ENCODE results near the gene TMEM138. TPM values are rescaled to one million over a fixed set of nuclear protein-coding genes. Genes with fewer than 3 reads are reported as not detected.

TMEM138 gene
- total RNA-seq, 2 donors from 2014 or later = 15.8 to 35.3 TPM

DNA sequence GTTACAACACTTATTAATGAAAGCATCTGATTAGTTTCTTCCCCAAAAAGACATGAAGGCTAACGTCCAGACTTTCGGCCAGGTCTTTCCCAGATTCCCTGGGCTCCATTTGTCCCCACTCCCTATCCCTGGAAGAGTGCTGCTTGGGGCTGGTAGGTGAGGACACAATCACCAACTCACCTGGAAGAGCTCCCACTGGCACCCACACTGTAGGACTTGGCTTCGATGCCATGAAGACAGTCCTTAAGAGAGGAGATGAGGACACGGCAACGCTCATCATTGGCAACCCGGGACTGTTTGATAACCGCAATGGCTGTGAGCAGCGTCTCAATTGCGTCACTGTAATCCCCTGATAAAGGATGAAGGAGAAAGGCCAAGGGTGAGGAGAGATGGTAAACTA is 49.4 kb downstream of the TMEM138 start:
- Histone ChIP-seq H3K36me3 (replicated peaks in 1 of 2; ENCODE audit: insufficient read depth in 1 of 2, low read depth in 2 of 2) (peaks cover 37 to 53% of the 10 kb centered on the region in 2 donors), H3K4me1 (peaks cover 13% of the 10 kb centered on the region), H3K4me3 (no peak overlapping the region), H3K9me3 (no peaks in the 10 kb centered on the region), H3K27ac (no peak overlapping the region), H3K27me3 (no peaks in the 10 kb centered on the region)
- TF ChIP-seq POLR2A (IDR thresholded peaks at IDR 0.05) = no peak
- TF ChIP-seq, protein P1, sequence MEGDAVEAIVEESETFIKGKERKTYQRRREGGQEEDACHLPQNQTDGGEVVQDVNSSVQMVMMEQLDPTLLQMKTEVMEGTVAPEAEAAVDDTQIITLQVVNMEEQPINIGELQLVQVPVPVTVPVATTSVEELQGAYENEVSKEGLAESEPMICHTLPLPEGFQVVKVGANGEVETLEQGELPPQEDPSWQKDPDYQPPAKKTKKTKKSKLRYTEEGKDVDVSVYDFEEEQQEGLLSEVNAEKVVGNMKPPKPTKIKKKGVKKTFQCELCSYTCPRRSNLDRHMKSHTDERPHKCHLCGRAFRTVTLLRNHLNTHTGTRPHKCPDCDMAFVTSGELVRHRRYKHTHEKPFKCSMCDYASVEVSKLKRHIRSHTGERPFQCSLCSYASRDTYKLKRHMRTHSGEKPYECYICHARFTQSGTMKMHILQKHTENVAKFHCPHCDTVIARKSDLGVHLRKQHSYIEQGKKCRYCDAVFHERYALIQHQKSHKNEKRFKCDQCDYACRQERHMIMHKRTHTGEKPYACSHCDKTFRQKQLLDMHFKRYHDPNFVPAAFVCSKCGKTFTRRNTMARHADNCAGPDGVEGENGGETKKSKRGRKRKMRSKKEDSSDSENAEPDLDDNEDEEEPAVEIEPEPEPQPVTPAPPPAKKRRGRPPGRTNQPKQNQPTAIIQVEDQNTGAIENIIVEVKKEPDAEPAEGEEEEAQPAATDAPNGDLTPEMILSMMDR (IDR thresholded peaks at IDR 0.05) = no peak
- intact Hi-C loops (cut with DNase I) = no loop called here
- no peak for DNase-seq
- no peak for ATAC-seq
- 79 to 83% methylated on average over 6 to 9 of the region's 9 CpGs for WGBS, 2 donors

DNA sequence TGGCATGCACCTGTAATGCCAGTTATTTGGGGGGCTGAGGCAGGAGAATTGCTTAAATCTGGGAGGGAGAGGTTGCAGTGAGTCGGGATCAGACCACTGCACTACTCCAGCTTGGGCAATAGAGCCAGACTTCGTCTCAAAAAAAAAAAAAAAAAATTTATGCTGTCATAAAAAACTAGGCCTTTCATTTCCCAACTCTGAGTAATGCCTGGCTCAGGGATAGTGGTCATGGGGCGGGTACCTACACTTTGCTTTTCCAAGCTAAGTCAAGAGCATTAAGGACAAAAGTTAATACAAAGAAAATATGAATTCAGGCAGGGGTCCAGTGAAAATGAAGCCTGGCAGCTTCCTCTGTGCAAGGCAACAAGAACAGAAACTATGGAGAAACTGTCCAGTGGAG is 51.3 kb downstream of the TMEM138 start:
- 84 to 88% methylated on average over 3 of the region's 3 CpGs for WGBS, 2 donors
- DNase-seq = no peak
- intact Hi-C loops (cut with DNase I) = no loop called here
- Histone ChIP-seq H3K27me3 (no peaks in the 10 kb centered on the region), H3K4me3 (no peak overlapping the region), H3K4me1 (peaks cover 18% of the 10 kb centered on the region), H3K36me3 (replicated peaks in 1 of 2; ENCODE audit: insufficient read depth in 1 of 2, low read depth in 2 of 2) (peaks cover 37 to 55% of the 10 kb centered on the region in 2 donors), H3K9me3 (no peaks in the 10 kb centered on the region), H3K27ac (no peak overlapping the region)
- no peak for ATAC-seq
- TF ChIP-seq, protein P1 (IDR thresholded peaks at IDR 0.05) = no peak
- TF ChIP-seq POLR2A (IDR thresholded peaks at IDR 0.05) = no peak

DNA sequence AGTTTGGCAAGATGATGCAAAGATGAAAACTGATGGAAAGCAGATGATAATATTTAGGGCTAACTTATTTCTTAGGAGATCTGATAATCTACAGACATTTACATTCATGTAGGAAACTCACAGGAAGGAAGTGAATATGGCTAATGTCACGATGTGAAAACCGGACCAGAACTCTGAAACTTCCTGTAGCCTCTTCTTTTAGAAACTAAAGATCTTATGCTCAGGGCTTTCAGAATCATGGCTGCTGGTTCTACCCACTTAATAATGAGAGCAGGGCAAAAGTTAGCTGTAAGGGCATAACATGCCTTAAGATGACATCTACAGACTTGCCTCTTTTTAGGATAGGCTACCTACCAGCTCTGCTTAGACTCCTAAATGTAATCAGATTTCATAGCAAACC is 52.4 kb downstream of the TMEM138 start:
- H3K27ac ChIP-seq = no peak overlapping the region
- peaks cover 18% of the 10 kb centered on the region for H3K4me1 ChIP-seq
- TF ChIP-seq POLR2A (IDR thresholded peaks at IDR 0.05) = no peak
- 70 to 97% methylated on average over 2 of the region's 2 CpGs for WGBS, 2 donors
- DNase-seq (no peak), ATAC-seq (no peak)
- H3K9me3 ChIP-seq = no peaks in the 10 kb centered on the region
- intact Hi-C loops (cut with DNase I) = no loop called here
- H3K4me3 ChIP-seq = no peak overlapping the region
- H3K36me3 ChIP-seq (replicated peaks in 1 of 2; ENCODE audit: insufficient read depth in 1 of 2, low read depth in 2 of 2) = peaks cover 30 to 52% of the 10 kb centered on the region in 2 donors
- H3K27me3 ChIP-seq = no peaks in the 10 kb centered on the region

DNA sequence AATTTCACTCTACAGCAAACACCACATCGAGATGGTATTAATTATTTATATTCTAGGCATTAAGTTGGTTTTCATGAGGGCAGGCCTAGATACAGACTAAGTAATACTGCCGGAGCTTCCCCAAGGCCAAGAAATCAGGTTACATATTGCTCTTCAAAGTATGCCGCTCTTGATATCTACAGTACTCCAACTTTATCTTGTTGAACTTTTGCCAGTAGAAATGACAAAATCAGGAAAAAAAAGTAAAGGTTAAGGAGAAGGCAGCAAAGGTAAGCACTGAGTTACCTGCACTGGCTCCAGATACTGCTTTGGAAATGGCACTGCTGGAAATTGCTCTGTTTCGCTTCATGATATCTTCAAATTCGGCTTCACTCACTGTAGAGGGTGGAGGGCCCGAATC is 53.2 kb downstream of the TMEM138 start:
- 41 to 56% methylated on average over 6 of the region's 6 CpGs for whole genome bisulfite sequencing, 2 donors
- intact Hi-C loops (cut with DNase I) = no loop called here
- Histone ChIP-seq H3K9me3 (no peaks in the 10 kb centered on the region), H3K4me1 (peaks cover 18% of the 10 kb centered on the region), H3K36me3 (replicated peaks in 1 of 2; ENCODE audit: insufficient read depth in 1 of 2, low read depth in 2 of 2) (peaks cover 24 to 53% of the 10 kb centered on the region in 2 donors), H3K27me3 (no peaks in the 10 kb centered on the region), H3K27ac (no peak overlapping the region), H3K4me3 (no peak overlapping the region)
- ATAC-seq = peak; percentile 30
- no peak for DNase-seq
- no peak for TF ChIP-seq POLR2A (IDR thresholded peaks at IDR 0.05)
- TF ChIP-seq, protein P1 (IDR thresholded peaks at IDR 0.05) = no peak

DNA sequence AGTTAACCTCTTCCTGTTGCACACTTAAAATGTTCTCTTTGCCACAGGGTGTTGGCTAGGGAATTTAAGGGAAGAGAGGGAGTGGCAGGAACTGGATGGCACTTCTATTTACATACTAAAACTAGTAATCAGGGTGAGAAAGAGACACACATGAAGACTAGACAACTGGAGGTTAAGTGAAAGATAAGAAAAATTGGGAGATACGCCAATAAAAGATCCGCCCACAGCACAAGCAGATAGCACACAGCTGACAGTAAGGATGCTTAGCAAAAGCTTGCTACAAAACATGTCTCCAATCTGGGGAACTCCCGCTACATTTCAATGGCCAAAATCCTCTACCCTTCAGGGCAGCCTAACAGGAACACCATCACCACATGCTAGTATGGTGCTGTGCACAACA is 54.8 kb downstream of the TMEM138 start:
- no peak overlapping the region for H3K4me3 ChIP-seq
- TF ChIP-seq, protein P1 (IDR thresholded peaks at IDR 0.05) = no peak
- TF ChIP-seq POLR2A (IDR thresholded peaks at IDR 0.05) = no peak
- DNase-seq (no peak), ATAC-seq (no peak)
- no peaks in the 10 kb centered on the region for H3K9me3 ChIP-seq
- peaks cover 18% of the 10 kb centered on the region for H3K4me1 ChIP-seq
- no peak overlapping the region for H3K27ac ChIP-seq
- 67 to 84% methylated on average over 3 of the region's 3 CpGs for WGBS, 2 donors
- intact Hi-C loops (cut with DNase I) = no loop called here
- H3K27me3 ChIP-seq = no peaks in the 10 kb centered on the region
- peaks cover 24 to 46% of the 10 kb centered on the region in 2 donors for H3K36me3 ChIP-seq (replicated peaks in 1 of 2; ENCODE audit: insufficient read depth in 1 of 2, low read depth in 2 of 2)

Data from body of pancreas (tissue), 4 donors.